Measurements from ENCODE around the gene MARS1. TPM values are rescaled to one million over a fixed set of nuclear protein-coding genes. Genes with fewer than 3 reads are reported as not detected.
A peak's percentile ranks its signal among the peaks of the same experiment; 100 is the strongest.
"Not testable (repeated sequence)": the region's sequence is repeated elsewhere in the genome, so short reads cannot be mapped to it uniquely, and the experiment has no call there.

Gene MARS1
- total RNA-seq, 2 experiments from 2014 or later: 203 to 204 TPM

GRCh38 chr12:57490126-57490525 lies 2.3 kb downstream of the MARS1 start:
- peaks cover 62% of the 10 kb centered on the region for H3K36me3 Mint-ChIP-seq (ENCODE audit: low read depth)
- H3K9me3 Mint-ChIP-seq: no peaks in the 10 kb centered on the region
- TF ChIP-seq, protein P1, sequence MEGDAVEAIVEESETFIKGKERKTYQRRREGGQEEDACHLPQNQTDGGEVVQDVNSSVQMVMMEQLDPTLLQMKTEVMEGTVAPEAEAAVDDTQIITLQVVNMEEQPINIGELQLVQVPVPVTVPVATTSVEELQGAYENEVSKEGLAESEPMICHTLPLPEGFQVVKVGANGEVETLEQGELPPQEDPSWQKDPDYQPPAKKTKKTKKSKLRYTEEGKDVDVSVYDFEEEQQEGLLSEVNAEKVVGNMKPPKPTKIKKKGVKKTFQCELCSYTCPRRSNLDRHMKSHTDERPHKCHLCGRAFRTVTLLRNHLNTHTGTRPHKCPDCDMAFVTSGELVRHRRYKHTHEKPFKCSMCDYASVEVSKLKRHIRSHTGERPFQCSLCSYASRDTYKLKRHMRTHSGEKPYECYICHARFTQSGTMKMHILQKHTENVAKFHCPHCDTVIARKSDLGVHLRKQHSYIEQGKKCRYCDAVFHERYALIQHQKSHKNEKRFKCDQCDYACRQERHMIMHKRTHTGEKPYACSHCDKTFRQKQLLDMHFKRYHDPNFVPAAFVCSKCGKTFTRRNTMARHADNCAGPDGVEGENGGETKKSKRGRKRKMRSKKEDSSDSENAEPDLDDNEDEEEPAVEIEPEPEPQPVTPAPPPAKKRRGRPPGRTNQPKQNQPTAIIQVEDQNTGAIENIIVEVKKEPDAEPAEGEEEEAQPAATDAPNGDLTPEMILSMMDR (IDR thresholded peaks at IDR 0.05): no peak
- Histone ChIP-seq H3K9me3 (ENCODE audit: control insufficient read depth in 1 of 2, insufficient read depth in 1 of 2, low read length in 2 of 2) (no peaks in the 10 kb centered on the region), H3K27me3 (ENCODE audit: control insufficient read depth in 1 of 2, insufficient read depth in 2 of 2, low read length in 2 of 2) (no peaks in the 10 kb centered on the region), H3K4me3 (ENCODE audit: low read length) (no peak overlapping the region), H3K36me3 (ENCODE audit: insufficient read depth, low read length) (peaks cover 40% of the 10 kb centered on the region), H3K4me1 (ENCODE audit: insufficient read depth, low read length) (peaks cover 26% of the 10 kb centered on the region), H3K27ac (ENCODE audit: low read depth in 1 of 2, low read length in 2 of 2) (no peak overlapping the region)
- H3K4me1 Mint-ChIP-seq (ENCODE audit: low read depth): peaks cover 35% of the 10 kb centered on the region
- H3K27me3 Mint-ChIP-seq: no peaks in the 10 kb centered on the region
- POLR2A ChIA-PET: interaction anchor here (1.2 to 2.4 kb wide), 3 partner anchors 10 to 30 kb away, joined by 3 to 7 read pairs (median 3); partner anchors contain the start of genes ARHGAP9 and DDIT3
- no peak overlapping the region for H3K27ac Mint-ChIP-seq
- CTCF ChIA-PET: interaction anchor here (1.6 kb wide), 1 partner anchor 31 kb away, joined by 3 read pairs; the partner anchor contains the start of gene GLI1
- intact Hi-C loops (cut with DNase I, micrococcal nuclease): loop anchor here in 1 of 2 experiments (2.0 kb wide), 1 partner anchor 13 kb away; no protein-coding TSS in a partner anchor
- DNase-seq (no peak), ATAC-seq (ENCODE audit: poor library complexity) (no peak)
- H3K4me3 Mint-ChIP-seq: no peak overlapping the region

DNA sequence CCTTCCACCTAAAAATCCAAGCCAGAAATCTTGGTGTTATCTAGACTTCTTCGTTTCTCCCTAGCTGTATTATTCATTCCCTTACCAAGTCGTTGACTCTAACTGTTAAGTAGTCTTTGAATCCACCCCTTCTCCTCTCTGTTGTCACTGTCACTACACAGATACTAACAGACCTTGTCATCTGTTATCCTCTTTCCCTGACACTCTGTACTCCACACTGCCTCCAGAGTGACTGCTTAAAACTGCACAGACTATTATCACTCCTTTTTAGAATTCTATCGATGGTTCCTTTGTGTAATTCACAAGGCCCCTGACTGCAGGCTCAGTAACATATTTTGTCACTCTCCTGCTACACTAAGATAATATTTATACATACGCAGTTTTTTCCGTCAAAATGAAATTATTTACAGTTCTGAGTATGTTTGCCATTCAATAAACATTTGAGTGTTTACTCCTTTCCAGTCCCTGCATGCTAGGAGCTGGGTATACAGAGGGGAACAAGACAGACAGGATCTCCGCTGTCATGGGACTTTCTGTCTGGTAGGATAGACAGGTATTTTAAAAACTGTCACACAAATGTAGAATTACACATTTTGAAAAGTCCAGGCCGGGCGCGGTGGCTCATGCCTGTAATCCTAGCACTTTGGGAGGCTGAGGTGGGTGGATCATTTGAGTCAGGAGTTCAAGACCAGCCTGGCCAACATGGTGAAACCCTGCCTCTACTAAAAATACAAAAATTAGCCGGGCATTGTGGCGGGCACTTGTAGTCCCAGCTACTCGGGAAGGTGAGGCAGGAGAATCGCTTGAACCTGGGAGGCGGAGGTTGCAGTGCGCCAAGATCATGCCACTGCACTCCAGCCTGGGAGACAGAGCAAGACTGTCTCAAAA lies 3.8 kb downstream of the MARS1 start:
- peak overlapping the region; percentile 28 for H3K27ac Mint-ChIP-seq
- H3K4me1 Mint-ChIP-seq (ENCODE audit: low read depth): peaks cover 35% of the 10 kb centered on the region
- DNase-seq: peak in 1 of 14 experiments; percentile 31
- no peaks in the 10 kb centered on the region for H3K27me3 ChIP-seq (ENCODE audit: control insufficient read depth in 1 of 2, insufficient read depth in 2 of 2, low read length in 2 of 2)
- H3K4me3 ChIP-seq (ENCODE audit: low read length): no peak overlapping the region
- ATAC-seq (ENCODE audit: poor library complexity): peak; percentile 28
- no peaks in the 10 kb centered on the region for H3K27me3 Mint-ChIP-seq
- H3K9me3 ChIP-seq (ENCODE audit: control insufficient read depth in 1 of 2, insufficient read depth in 1 of 2, low read length in 2 of 2): no peaks in the 10 kb centered on the region
- CTCF ChIA-PET: interaction anchor here (0.7 to 1.5 kb wide), 3 partner anchors 12 to 32 kb away, joined by 4 to 5 read pairs (median 4); partner anchors contain the start of gene GLI1
- POLR2A ChIA-PET: interaction anchor here (0.7 to 2.4 kb wide), 4 partner anchors 12 to 33 kb away, joined by 3 to 7 read pairs (median 4); partner anchors contain the start of genes ARHGAP9, DDIT3 and GLI1
- H3K36me3 ChIP-seq (ENCODE audit: insufficient read depth, low read length): peaks cover 43% of the 10 kb centered on the region
- peak overlapping the region; percentile 54 for H3K4me3 Mint-ChIP-seq
- no peaks in the 10 kb centered on the region for H3K9me3 Mint-ChIP-seq
- H3K27ac ChIP-seq (ENCODE audit: low read depth in 1 of 2, low read length in 2 of 2): no peak overlapping the region
- intact Hi-C loops (cut with DNase I, micrococcal nuclease): loop anchor here in 1 of 2 experiments (2.0 kb wide), 1 partner anchor 15 kb away; no protein-coding TSS in a partner anchor
- peaks cover 26% of the 10 kb centered on the region for H3K4me1 ChIP-seq (ENCODE audit: insufficient read depth, low read length)
- H3K36me3 Mint-ChIP-seq (ENCODE audit: low read depth): peaks cover 73% of the 10 kb centered on the region
- TF ChIP-seq, protein P1 (IDR thresholded peaks at IDR 0.05): no peak

GRCh38 chr12:57495051-57495701 lies 7.3 kb downstream of the MARS1 start:
- H3K4me3 Mint-ChIP-seq; H3K4me3 ChIP-seq (ENCODE audit: low read length); POLR2A ChIA-PET; H3K9me3 ChIP-seq (ENCODE audit: control insufficient read depth in 1 of 2, insufficient read depth in 1 of 2, low read length in 2 of 2); ATAC-seq (ENCODE audit: poor library complexity); intact Hi-C loops (cut with DNase I, micrococcal nuclease); H3K27me3 ChIP-seq (ENCODE audit: control insufficient read depth in 1 of 2, insufficient read depth in 2 of 2, low read length in 2 of 2); CTCF ChIA-PET; H3K27ac Mint-ChIP-seq; H3K27ac ChIP-seq (ENCODE audit: low read depth in 1 of 2, low read length in 2 of 2); H3K27me3 Mint-ChIP-seq; H3K9me3 Mint-ChIP-seq; DNase-seq; H3K4me1 ChIP-seq (ENCODE audit: insufficient read depth, low read length): not testable (repeated sequence)
- peaks cover 53% of the 10 kb centered on the region for H3K36me3 ChIP-seq (ENCODE audit: insufficient read depth, low read length)
- Mint-ChIP-seq H3K4me1 (ENCODE audit: low read depth) (peaks cover 18% of the 10 kb centered on the region), H3K36me3 (ENCODE audit: low read depth) (peaks cover 76% of the 10 kb centered on the region)
